ENCODE data around the gene ECI2. TPM values are rescaled to one million over a fixed set of nuclear protein-coding genes. Genes with fewer than 3 reads are reported as not detected.

Gene ECI2
- total RNA-seq, 1 donor from 2014 or later, result 36.9 TPM

- intact Hi-C loops (cut with micrococcal nuclease), result loop anchor here (1.0 to 5.0 kb wide), 3 partner anchors 115 to 1279 kb away; partner anchors contain the start of gene CDYL
- peaks cover 2% of the 10 kb centered on the region for H3K27me3 Mint-ChIP-seq (ENCODE audit: low read depth)
- H3K27ac Mint-ChIP-seq, result peak overlapping the region; percentile 81
- peak; percentile 91 for DNase-seq (ENCODE audit: low spot score)
- peak overlapping the region; percentile 77 for H3K4me3 Mint-ChIP-seq (ENCODE audit: low read depth)
- H3K9me3 Mint-ChIP-seq, result peaks cover 14% of the 10 kb centered on the region
- peaks cover 33% of the 10 kb centered on the region for H3K36me3 Mint-ChIP-seq (ENCODE audit: low read depth)
- H3K4me1 Mint-ChIP-seq (ENCODE audit: low read depth), result peaks cover 40% of the 10 kb centered on the region
Measured at GRCh38 chr6:4135665-4136353, 434 bp upstream of the ECI2 start.

GRCh38 chr6:4133941-4134838 lies 1.2 kb downstream of the ECI2 start:
- Mint-ChIP-seq H3K4me1 (ENCODE audit: low read depth) (peaks cover 35% of the 10 kb centered on the region), H3K36me3 (ENCODE audit: low read depth) (peaks cover 50% of the 10 kb centered on the region), H3K27ac (peak overlapping the region; percentile 90), H3K27me3 (ENCODE audit: low read depth) (no peaks in the 10 kb centered on the region), H3K9me3 (peaks cover 14% of the 10 kb centered on the region), H3K4me3 (ENCODE audit: low read depth) (peak overlapping the region; percentile 89)
- intact Hi-C loops (cut with micrococcal nuclease), result no loop called here
- peak; percentile 26 for DNase-seq (ENCODE audit: low spot score)

- no peak overlapping the region for H3K4me3 Mint-ChIP-seq (ENCODE audit: low read depth)
- no peak overlapping the region for H3K27ac Mint-ChIP-seq
- no peaks in the 10 kb centered on the region for H3K27me3 Mint-ChIP-seq (ENCODE audit: low read depth)
- H3K4me1 Mint-ChIP-seq (ENCODE audit: low read depth), result peaks cover 24% of the 10 kb centered on the region
- intact Hi-C loops (cut with micrococcal nuclease), result no loop called here
- DNase-seq (ENCODE audit: low spot score), result no peak
- peaks cover 14% of the 10 kb centered on the region for H3K9me3 Mint-ChIP-seq
- H3K36me3 Mint-ChIP-seq (ENCODE audit: low read depth), result peaks cover 76% of the 10 kb centered on the region
Measured at GRCh38 chr6:4130357-4130987, 4.9 kb downstream of the ECI2 start.

DNA sequence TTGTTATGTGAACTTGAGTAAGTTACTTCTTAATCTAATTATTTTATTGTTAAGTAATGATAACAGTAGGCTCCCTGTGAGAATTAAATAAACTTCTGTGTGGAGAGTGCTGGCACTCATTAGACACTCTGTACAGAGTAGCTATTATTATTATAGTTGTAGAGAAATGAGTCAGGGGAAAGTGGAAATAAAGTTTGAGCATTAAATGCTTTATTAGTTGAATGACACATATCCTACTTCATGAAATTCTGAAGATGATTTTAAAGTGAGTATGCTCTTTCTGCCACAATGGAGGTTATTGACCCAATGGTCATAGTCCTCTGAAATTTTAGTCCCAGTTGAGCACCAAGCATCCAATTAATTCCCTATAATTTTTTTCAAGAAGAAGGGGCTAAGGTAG lies 5.9 kb downstream of the ECI2 start:
- no peak overlapping the region for H3K27ac Mint-ChIP-seq
- H3K4me3 Mint-ChIP-seq (ENCODE audit: low read depth), result no peak overlapping the region
- H3K36me3 Mint-ChIP-seq (ENCODE audit: low read depth), result peaks cover 84% of the 10 kb centered on the region
- H3K4me1 Mint-ChIP-seq (ENCODE audit: low read depth), result peaks cover 24% of the 10 kb centered on the region
- no peaks in the 10 kb centered on the region for H3K27me3 Mint-ChIP-seq (ENCODE audit: low read depth)
- peaks cover 14% of the 10 kb centered on the region for H3K9me3 Mint-ChIP-seq
- no peak for DNase-seq (ENCODE audit: low spot score)
- intact Hi-C loops (cut with micrococcal nuclease), result no loop called here

GRCh38 chr6:4128748-4129147 lies 6.6 kb downstream of the ECI2 start:
- H3K27me3 Mint-ChIP-seq (ENCODE audit: low read depth), result no peaks in the 10 kb centered on the region
- no peak overlapping the region for H3K27ac Mint-ChIP-seq
- intact Hi-C loops (cut with micrococcal nuclease), result no loop called here
- peaks cover 14% of the 10 kb centered on the region for H3K9me3 Mint-ChIP-seq
- no peak for DNase-seq (ENCODE audit: low spot score)
- H3K36me3 Mint-ChIP-seq (ENCODE audit: low read depth), result peaks cover 84% of the 10 kb centered on the region
- peaks cover 18% of the 10 kb centered on the region for H3K4me1 Mint-ChIP-seq (ENCODE audit: low read depth)
- H3K4me3 Mint-ChIP-seq (ENCODE audit: low read depth), result no peak overlapping the region

- peaks cover 78% of the 10 kb centered on the region for H3K36me3 Mint-ChIP-seq (ENCODE audit: low read depth)
- no peak overlapping the region for H3K4me3 Mint-ChIP-seq (ENCODE audit: low read depth)
- no peak for DNase-seq (ENCODE audit: low spot score)
- no peak overlapping the region for H3K27ac Mint-ChIP-seq
- intact Hi-C loops (cut with micrococcal nuclease), result no loop called here
- H3K4me1 Mint-ChIP-seq (ENCODE audit: low read depth), result peaks cover 15% of the 10 kb centered on the region
- peaks cover 13% of the 10 kb centered on the region for H3K9me3 Mint-ChIP-seq
- H3K27me3 Mint-ChIP-seq (ENCODE audit: low read depth), result no peaks in the 10 kb centered on the region
Measured at GRCh38 chr6:4128072-4128471, 7.3 kb downstream of the ECI2 start.

- H3K4me3 Mint-ChIP-seq (ENCODE audit: low read depth), result no peak overlapping the region
- H3K36me3 Mint-ChIP-seq (ENCODE audit: low read depth), result peaks cover 74% of the 10 kb centered on the region
- peak overlapping the region; percentile 13 for H3K27ac Mint-ChIP-seq
- intact Hi-C loops (cut with micrococcal nuclease), result no loop called here
- DNase-seq (ENCODE audit: low spot score), result no peak
- peaks cover 3% of the 10 kb centered on the region for H3K9me3 Mint-ChIP-seq
- H3K4me1 Mint-ChIP-seq (ENCODE audit: low read depth), result peaks cover 15% of the 10 kb centered on the region
- H3K27me3 Mint-ChIP-seq (ENCODE audit: low read depth), result no peaks in the 10 kb centered on the region
Measured at GRCh38 chr6:4125933-4126864, 9.2 kb downstream of the ECI2 start.

GRCh38 chr6:4125500-4125899 lies 9.9 kb downstream of the ECI2 start:
- no peak for DNase-seq (ENCODE audit: low spot score)
- Mint-ChIP-seq H3K9me3 (peaks cover 4% of the 10 kb centered on the region), H3K27ac (no peak overlapping the region), H3K27me3 (ENCODE audit: low read depth) (no peaks in the 10 kb centered on the region), H3K36me3 (ENCODE audit: low read depth) (peaks cover 73% of the 10 kb centered on the region), H3K4me3 (ENCODE audit: low read depth) (no peak overlapping the region), H3K4me1 (ENCODE audit: low read depth) (peaks cover 15% of the 10 kb centered on the region)
- intact Hi-C loops (cut with micrococcal nuclease), result no loop called here

DNA sequence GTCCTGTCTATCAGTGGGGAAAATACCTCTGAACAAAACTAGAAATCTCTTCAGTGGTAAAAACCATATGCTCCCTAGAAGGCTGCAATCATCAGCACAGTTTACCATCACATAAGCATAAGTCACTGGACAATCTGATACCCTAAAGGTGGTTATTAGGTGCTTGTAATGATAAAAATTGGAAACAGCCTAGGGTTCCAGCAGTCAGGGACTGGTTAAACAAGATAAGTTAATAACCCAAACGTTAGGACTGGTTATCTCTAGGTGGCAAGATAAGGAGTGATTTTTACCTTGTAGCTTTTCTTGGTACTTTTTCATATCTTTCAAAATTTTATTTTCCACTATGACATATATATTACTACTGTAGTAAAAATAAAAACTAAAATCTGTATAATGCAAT lies 11.0 kb downstream of the ECI2 start:
- Mint-ChIP-seq H3K9me3 (peaks cover 4% of the 10 kb centered on the region), H3K27ac (no peak overlapping the region), H3K4me1 (ENCODE audit: low read depth) (peaks cover 15% of the 10 kb centered on the region), H3K4me3 (ENCODE audit: low read depth) (no peak overlapping the region), H3K36me3 (ENCODE audit: low read depth) (peaks cover 70% of the 10 kb centered on the region), H3K27me3 (ENCODE audit: low read depth) (no peaks in the 10 kb centered on the region)
- no peak for DNase-seq (ENCODE audit: low spot score)
- intact Hi-C loops (cut with micrococcal nuclease), result no loop called here

DNA sequence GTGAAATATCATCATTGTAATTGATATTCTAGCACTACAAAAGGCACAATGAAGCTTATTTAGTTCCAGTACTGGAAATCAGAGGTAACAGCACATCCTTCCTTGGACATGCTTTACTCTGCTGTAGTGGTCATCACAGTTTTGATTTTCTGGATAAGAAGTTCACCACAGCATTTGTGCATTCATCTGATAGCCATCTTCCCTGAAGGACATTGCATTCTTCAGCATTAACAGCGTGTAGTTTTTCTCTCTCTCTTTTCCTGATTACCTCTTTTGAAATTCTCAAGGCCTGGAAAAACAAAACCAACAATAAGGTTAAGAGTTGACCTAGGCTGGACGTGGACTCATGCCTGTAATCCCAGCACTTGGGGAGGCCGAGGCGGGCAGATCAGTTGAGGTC lies 19.6 kb downstream of the ECI2 start:
- Mint-ChIP-seq H3K36me3 (ENCODE audit: low read depth) (peaks cover 55% of the 10 kb centered on the region), H3K9me3 (peaks cover 14% of the 10 kb centered on the region), H3K27ac (no peak overlapping the region), H3K4me3 (ENCODE audit: low read depth) (no peak overlapping the region), H3K4me1 (ENCODE audit: low read depth) (peaks cover 5% of the 10 kb centered on the region), H3K27me3 (ENCODE audit: low read depth) (peaks cover 19% of the 10 kb centered on the region)
- intact Hi-C loops (cut with micrococcal nuclease), result no loop called here
- DNase-seq (ENCODE audit: low spot score), result no peak

DNA sequence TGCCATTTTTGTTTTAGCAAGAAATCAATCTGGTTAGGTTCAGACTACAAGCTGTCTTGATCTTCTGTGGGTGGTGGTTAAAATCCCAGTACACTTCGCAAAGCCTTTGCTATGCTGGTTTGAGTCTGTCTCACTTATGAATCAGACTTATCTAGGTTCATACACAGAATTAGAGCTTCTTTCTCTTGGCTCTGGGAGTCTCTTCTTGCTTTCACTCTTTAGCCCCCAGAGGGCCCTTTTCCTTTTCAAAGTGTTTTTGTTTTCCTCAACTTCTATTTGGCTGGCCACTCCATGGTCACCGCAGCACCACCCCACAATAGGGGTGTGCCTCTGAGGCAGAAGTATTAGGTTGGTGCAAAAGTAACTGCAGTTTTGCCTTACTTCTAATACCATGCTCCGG lies 21.3 kb downstream of the ECI2 start:
- Mint-ChIP-seq H3K4me1 (ENCODE audit: low read depth) (peaks cover 5% of the 10 kb centered on the region), H3K27ac (no peak overlapping the region), H3K36me3 (ENCODE audit: low read depth) (peaks cover 44% of the 10 kb centered on the region), H3K27me3 (ENCODE audit: low read depth) (peaks cover 24% of the 10 kb centered on the region), H3K9me3 (peaks cover 14% of the 10 kb centered on the region), H3K4me3 (ENCODE audit: low read depth) (no peak overlapping the region)
- intact Hi-C loops (cut with micrococcal nuclease), result no loop called here
- DNase-seq (ENCODE audit: low spot score), result no peak

GRCh38 chr6:4113649-4114048 lies 21.7 kb downstream of the ECI2 start:
- Mint-ChIP-seq H3K27ac (no peak overlapping the region), H3K4me1 (ENCODE audit: low read depth) (peaks cover 5% of the 10 kb centered on the region), H3K27me3 (ENCODE audit: low read depth) (peaks cover 29% of the 10 kb centered on the region), H3K4me3 (ENCODE audit: low read depth) (no peak overlapping the region), H3K9me3 (peaks cover 14% of the 10 kb centered on the region), H3K36me3 (ENCODE audit: low read depth) (peaks cover 42% of the 10 kb centered on the region)
- no peak for DNase-seq (ENCODE audit: low spot score)
- intact Hi-C loops (cut with micrococcal nuclease), result no loop called here
